ENCODE measurements around the gene ANXA4. TPM values are rescaled to one million over a fixed set of nuclear protein-coding genes. Genes with fewer than 3 reads are reported as not detected.

ANXA4 gene
- polyA plus RNA-seq, 1 of the 3 experiments (the other 2 are of a cell fraction) = 137 TPM

DNA sequence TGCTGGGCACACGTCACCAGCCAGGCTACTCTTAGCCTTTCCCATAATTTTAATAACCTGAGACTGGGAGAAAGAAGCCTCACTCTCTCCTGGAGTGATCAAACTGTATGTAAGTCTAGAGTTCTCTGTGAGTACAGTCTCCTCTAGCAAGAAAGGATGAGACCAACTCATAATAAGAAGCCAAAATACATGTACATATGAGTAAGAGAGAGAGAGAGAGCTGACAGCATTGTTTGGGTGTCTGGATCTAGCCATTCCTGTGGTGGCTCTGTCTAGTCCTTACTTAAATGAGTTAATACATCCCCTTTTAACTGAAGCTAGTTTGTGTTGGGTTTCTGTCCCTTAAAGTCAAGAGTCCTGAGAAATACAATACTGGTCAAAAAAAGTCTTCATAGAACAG lies 26.0 kb upstream of the ANXA4 start:
- no peaks in the 10 kb centered on the region for H3K9me3 ChIP-seq
- H3K79me2 ChIP-seq (ENCODE audit: insufficient read depth) = no peaks in the 10 kb centered on the region
- ChIA-PET POLR2A (no interaction called here), CTCF (interaction anchor here (1.2 to 3.3 kb wide), 3 partner anchors 9 to 151 kb away, joined by 5 to 10 read pairs (median 7); no protein-coding TSS in a partner anchor)
- H4K20me1 ChIP-seq (ENCODE audit: insufficient read depth) = no peaks in the 10 kb centered on the region
- TF ChIP-seq POLR2AphosphoS5 (IDR thresholded peaks at IDR 0.05; ENCODE audit: low read depth, low read length) (no peak), NFIC (IDR thresholded peaks at IDR 0.05; ENCODE audit: borderline replicate concordance) (no peak), ELF1 (IDR thresholded peaks at IDR 0.05) (no peak)
- no peaks in the 10 kb centered on the region for H3K27me3 ChIP-seq (ENCODE audit: insufficient read depth)
- WGBS (ENCODE audit: low lambda C conversion rate) = 75% methylated on average over 1 of the region's 1 CpG
- no peak overlapping the region for H2AFZ ChIP-seq (ENCODE audit: low read depth)
- no peak overlapping the region for H3K9ac ChIP-seq
- no peak overlapping the region for H3K27ac ChIP-seq (ENCODE audit: low read depth in 2 of 2, low read length in 1 of 2)
- no peaks in the 10 kb centered on the region for H3K9me2 ChIP-seq
- no peaks in the 10 kb centered on the region for H3F3A ChIP-seq (replicated peaks; ENCODE audit: insufficient read depth)
- H3K4me2 ChIP-seq = no peak overlapping the region
- no peak overlapping the region for H3K4me3 ChIP-seq (ENCODE audit: low read depth in 2 of 2, low read length in 1 of 2)
- no peak for DNase-seq
- H3K36me3 ChIP-seq (replicated peaks in 1 of 2; ENCODE audit: control insufficient read depth in 1 of 2, insufficient read depth in 2 of 2, low read length in 1 of 2) = no peaks in the 10 kb centered on the region
- peaks cover 0 to 13% of the 10 kb centered on the region in 2 experiments; a peak in 1 of 4 replicates for H3K4me1 ChIP-seq (ENCODE audit: control insufficient read depth in 1 of 2, insufficient read depth in 2 of 2, low read depth in 1 of 2, low read length in 1 of 2)

DNA sequence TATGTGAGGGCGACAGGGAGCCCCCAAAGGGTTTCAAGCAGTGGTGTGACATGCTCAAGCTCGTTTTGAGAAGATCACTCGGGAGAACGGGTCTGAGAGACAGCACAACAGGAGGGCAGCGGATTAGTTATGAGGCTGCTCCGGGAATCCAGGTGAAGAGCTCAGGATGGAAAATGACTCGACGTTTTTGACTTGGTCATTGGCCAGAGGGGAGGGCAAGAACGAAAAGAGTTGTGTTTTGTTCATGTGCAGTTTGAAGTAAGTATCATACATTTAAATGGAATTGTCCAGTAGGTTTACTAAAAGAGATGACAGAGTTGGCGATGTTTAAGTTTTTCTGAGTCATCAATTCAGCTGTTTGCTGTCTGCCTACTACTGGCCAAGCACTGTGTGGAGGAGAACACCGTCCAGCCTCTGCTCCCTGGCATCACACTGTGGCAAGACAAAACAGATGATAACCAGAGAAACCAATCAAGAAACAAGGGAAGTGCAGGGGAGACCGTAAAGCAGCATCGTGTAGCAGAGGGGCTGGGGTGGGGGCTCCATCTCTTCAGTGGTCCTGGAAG lies 25.3 kb upstream of the ANXA4 start:
- Histone ChIP-seq H2AFZ (ENCODE audit: low read depth) (no peak overlapping the region), H3K36me3 (replicated peaks in 1 of 2; ENCODE audit: control insufficient read depth in 1 of 2, insufficient read depth in 2 of 2, low read length in 1 of 2) (no peaks in the 10 kb centered on the region), H3K9ac (no peak overlapping the region), H3K79me2 (ENCODE audit: insufficient read depth) (no peaks in the 10 kb centered on the region), H3K9me3 (no peaks in the 10 kb centered on the region), H3F3A (replicated peaks; ENCODE audit: insufficient read depth) (no peaks in the 10 kb centered on the region), H3K27ac (ENCODE audit: low read depth in 2 of 2, low read length in 1 of 2) (no peak overlapping the region), H3K9me2 (no peaks in the 10 kb centered on the region), H3K27me3 (ENCODE audit: insufficient read depth) (no peaks in the 10 kb centered on the region), H4K20me1 (ENCODE audit: insufficient read depth) (no peaks in the 10 kb centered on the region), H3K4me2 (no peak overlapping the region), H3K4me1 (ENCODE audit: control insufficient read depth in 1 of 2, insufficient read depth in 2 of 2, low read depth in 1 of 2, low read length in 1 of 2) (peaks cover 0 to 17% of the 10 kb centered on the region in 2 experiments; a peak in 1 of 4 replicates), H3K4me3 (ENCODE audit: low read depth in 2 of 2, low read length in 1 of 2) (no peak overlapping the region)
- ChIA-PET POLR2A (no interaction called here), CTCF (interaction anchor here (1.2 to 3.3 kb wide), 3 partner anchors 8 to 152 kb away, joined by 5 to 10 read pairs (median 7); no protein-coding TSS in a partner anchor)
- no peak for DNase-seq
- WGBS (ENCODE audit: low lambda C conversion rate) = 73% methylated on average over 13 of the region's 13 CpGs
- TF ChIP-seq JUND (IDR thresholded peaks at IDR 0.05) = peak; percentile 42; the same call in 1 of the 2 replicates
- TF ChIP-seq, protein P1, sequence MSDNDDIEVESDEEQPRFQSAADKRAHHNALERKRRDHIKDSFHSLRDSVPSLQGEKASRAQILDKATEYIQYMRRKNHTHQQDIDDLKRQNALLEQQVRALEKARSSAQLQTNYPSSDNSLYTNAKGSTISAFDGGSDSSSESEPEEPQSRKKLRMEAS (IDR thresholded peaks at IDR 0.05; ENCODE audit: low read depth) = no peak
- no peak for TF ChIP-seq FOXM1 (IDR thresholded peaks at IDR 0.05; ENCODE audit: low read depth)
- peak; percentile 50; the same call in 1 of the 2 replicates for TF ChIP-seq FOSL2 (IDR thresholded peaks at IDR 0.05; ENCODE audit: borderline replicate concordance, low read depth)
- TF ChIP-seq, protein P2, sequence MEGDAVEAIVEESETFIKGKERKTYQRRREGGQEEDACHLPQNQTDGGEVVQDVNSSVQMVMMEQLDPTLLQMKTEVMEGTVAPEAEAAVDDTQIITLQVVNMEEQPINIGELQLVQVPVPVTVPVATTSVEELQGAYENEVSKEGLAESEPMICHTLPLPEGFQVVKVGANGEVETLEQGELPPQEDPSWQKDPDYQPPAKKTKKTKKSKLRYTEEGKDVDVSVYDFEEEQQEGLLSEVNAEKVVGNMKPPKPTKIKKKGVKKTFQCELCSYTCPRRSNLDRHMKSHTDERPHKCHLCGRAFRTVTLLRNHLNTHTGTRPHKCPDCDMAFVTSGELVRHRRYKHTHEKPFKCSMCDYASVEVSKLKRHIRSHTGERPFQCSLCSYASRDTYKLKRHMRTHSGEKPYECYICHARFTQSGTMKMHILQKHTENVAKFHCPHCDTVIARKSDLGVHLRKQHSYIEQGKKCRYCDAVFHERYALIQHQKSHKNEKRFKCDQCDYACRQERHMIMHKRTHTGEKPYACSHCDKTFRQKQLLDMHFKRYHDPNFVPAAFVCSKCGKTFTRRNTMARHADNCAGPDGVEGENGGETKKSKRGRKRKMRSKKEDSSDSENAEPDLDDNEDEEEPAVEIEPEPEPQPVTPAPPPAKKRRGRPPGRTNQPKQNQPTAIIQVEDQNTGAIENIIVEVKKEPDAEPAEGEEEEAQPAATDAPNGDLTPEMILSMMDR (IDR thresholded peaks at IDR 0.05) = peak; percentile 13; the same call in 1 of the 2 replicates

DNA sequence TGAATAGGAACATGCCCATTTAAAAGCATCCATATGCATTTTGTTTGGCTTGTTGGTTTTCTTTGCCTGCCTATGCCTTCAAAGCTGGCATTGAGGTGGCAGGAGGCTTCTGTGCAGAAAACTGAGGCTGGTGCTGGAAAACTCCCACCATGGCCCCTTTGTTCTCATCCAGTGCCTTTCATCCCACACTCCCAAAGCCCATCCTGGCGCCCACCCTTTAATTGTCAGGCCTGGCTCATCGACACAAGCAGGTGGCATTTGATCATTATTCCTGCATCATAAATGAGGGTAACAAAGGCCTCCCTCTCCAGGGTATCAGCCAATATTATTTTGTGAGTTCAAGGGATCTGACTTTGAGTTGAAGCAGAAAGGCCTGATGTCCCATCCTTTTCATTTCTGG lies 24.7 kb upstream of the ANXA4 start:
- Histone ChIP-seq H3K9ac (no peak overlapping the region), H3K9me2 (no peaks in the 10 kb centered on the region), H3K27ac (ENCODE audit: low read depth in 2 of 2, low read length in 1 of 2) (no peak overlapping the region), H3K9me3 (no peaks in the 10 kb centered on the region), H2AFZ (ENCODE audit: low read depth) (no peak overlapping the region), H3F3A (replicated peaks; ENCODE audit: insufficient read depth) (peaks cover 4% of the 10 kb centered on the region), H3K4me2 (no peak overlapping the region), H3K27me3 (ENCODE audit: insufficient read depth) (no peaks in the 10 kb centered on the region), H3K79me2 (ENCODE audit: insufficient read depth) (no peaks in the 10 kb centered on the region), H3K36me3 (replicated peaks in 1 of 2; ENCODE audit: control insufficient read depth in 1 of 2, insufficient read depth in 2 of 2, low read length in 1 of 2) (no peaks in the 10 kb centered on the region), H3K4me3 (ENCODE audit: low read depth in 2 of 2, low read length in 1 of 2) (no peak overlapping the region), H3K4me1 (ENCODE audit: control insufficient read depth in 1 of 2, insufficient read depth in 2 of 2, low read depth in 1 of 2, low read length in 1 of 2) (peaks cover 0 to 17% of the 10 kb centered on the region in 2 experiments; a peak in 1 of 4 replicates), H4K20me1 (ENCODE audit: insufficient read depth) (no peaks in the 10 kb centered on the region)
- ChIA-PET CTCF (interaction anchor here (1.2 to 3.3 kb wide), 2 partner anchors 100 to 152 kb away, joined by 5 to 10 read pairs; no protein-coding TSS in a partner anchor), POLR2A (no interaction called here)
- WGBS (ENCODE audit: low lambda C conversion rate) = 95% methylated on average over 2 of the region's 2 CpGs
- TF ChIP-seq CHD2 (IDR thresholded peaks at IDR 0.05; ENCODE audit: low read length, partially characterized antibody) (no peak), NFIC (IDR thresholded peaks at IDR 0.05; ENCODE audit: borderline replicate concordance) (no peak), SIN3A (IDR thresholded peaks at IDR 0.05; ENCODE audit: borderline replicate concordance, low read depth, low read length) (no peak), ELF1 (IDR thresholded peaks at IDR 0.05) (no peak), EZH2phosphoT487 (IDR thresholded peaks at IDR 0.05; ENCODE audit: borderline replicate concordance, low read depth) (no peak)
- TF ChIP-seq, protein P3, sequence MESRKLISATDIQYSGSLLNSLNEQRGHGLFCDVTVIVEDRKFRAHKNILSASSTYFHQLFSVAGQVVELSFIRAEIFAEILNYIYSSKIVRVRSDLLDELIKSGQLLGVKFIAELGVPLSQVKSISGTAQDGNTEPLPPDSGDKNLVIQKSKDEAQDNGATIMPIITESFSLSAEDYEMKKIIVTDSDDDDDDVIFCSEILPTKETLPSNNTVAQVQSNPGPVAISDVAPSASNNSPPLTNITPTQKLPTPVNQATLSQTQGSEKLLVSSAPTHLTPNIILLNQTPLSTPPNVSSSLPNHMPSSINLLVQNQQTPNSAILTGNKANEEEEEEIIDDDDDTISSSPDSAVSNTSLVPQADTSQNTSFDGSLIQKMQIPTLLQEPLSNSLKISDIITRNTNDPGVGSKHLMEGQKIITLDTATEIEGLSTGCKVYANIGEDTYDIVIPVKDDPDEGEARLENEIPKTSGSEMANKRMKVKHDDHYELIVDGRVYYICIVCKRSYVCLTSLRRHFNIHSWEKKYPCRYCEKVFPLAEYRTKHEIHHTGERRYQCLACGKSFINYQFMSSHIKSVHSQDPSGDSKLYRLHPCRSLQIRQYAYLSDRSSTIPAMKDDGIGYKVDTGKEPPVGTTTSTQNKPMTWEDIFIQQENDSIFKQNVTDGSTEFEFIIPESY (IDR thresholded peaks at IDR 0.05; ENCODE audit: borderline replicate concordance, low read depth) = no peak
- TF ChIP-seq, protein P4, sequence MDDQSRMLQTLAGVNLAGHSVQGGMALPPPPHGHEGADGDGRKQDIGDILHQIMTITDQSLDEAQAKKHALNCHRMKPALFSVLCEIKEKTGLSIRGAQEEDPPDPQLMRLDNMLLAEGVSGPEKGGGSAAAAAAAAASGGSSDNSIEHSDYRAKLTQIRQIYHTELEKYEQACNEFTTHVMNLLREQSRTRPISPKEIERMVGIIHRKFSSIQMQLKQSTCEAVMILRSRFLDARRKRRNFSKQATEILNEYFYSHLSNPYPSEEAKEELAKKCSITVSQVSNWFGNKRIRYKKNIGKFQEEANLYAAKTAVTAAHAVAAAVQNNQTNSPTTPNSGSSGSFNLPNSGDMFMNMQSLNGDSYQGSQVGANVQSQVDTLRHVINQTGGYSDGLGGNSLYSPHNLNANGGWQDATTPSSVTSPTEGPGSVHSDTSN (IDR thresholded peaks at IDR 0.05) = no peak
- no peak for DNase-seq

Data from SK-N-SH (cell line).